GM12801 (cell line): Measurements from ENCODE around the gene PCED1A.

Experiments used
- CTCF ChIP-seq: IDR thresholded peaks from one replicate; pipeline ENCODE4 v1.5.1; 2011; ENCODE audit warnings: control low read depth; ENCODE audit not compliant: insufficient read length; ENCODE audit errors: extremely low read depth

Gene PCED1A

GRCh38 chr20:2846698-2847097 lies 6.2 kb upstream of the PCED1A start:
- TF ChIP-seq CTCF = no peak

DNA sequence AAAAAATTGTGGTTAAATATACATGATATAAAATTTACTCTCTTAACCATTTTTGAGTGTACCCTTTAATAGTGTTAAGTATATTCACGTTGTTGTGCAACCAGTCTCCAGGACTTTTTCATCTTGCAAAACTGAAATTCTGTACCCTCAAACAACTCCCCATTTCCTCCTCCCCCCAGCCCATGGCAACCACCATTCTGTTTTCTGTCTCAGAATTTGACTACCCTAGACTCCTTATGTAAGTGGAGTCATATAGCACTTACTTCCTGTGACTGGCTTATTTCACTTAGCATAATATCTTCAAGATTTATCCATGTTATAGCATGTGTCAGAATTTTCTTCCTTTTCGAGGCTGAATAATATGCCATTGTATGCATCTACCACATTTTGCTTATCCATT lies 5.2 kb upstream of the PCED1A start:
- TF ChIP-seq CTCF = no peak

- no peak for TF ChIP-seq CTCF
Observed at GRCh38 chr20:2840967-2841531, 594 bp upstream of the PCED1A start.

- no peak for TF ChIP-seq CTCF
Observed at GRCh38 chr20:2839732-2840137, 720 bp downstream of the PCED1A start.

- no peak for TF ChIP-seq CTCF
Observed at GRCh38 chr20:2838847-2839671, 1.4 kb downstream of the PCED1A start.

DNA sequence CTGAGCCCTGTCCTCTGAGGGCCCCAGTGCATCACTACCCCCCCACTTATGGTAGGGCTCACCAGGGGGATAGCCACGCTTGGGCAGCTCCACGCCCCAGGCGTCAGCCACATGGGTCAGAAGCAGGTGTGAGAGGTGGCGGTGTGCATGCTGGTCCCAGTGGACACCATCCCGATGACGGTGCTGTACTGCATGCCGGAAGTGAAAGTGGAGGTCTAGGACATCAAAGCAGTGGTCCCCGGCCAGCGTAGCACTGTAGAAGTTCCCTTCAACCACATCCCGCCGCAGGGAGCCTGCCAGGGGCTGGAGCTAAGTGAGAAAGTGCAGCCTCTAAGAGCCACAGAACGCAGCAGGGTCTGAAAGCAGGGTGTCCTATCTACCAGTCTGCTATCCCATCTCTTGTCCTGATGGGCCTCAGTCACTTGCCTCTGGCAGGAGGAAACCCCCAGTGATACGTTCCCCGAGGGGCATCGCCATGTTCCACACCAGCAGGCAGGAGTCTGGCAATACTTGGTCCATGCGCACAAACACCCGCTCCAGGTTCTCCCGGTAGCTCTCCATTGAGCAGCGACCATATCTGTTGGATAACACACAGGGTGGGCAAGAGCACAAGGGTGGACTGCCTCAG lies 2.2 kb downstream of the PCED1A start:
- TF ChIP-seq CTCF = no peak

- TF ChIP-seq CTCF = no peak
Observed at GRCh38 chr20:2837221-2837960, 3.1 kb downstream of the PCED1A start.
